HepG2 (cell line): Measurements from ENCODE around the gene GHRL. TPM values are rescaled to one million over a fixed set of nuclear protein-coding genes. Genes with fewer than 3 reads are reported as not detected.

ENCODE experiments used
- ATAC-seq: fragments of 200-7000 bp; cut with Tn5 transposase; 3 replicates; pipeline ENCODE4 v1.9.1; 2020; ENCODE audit warnings: mild to moderate bottlenecking, moderate library complexity
- BruUV-seq: library from RNA; stranded (reverse); fragments of 400-500 nt; replicated peaks from 2 replicates; lab custom pipeline; 2021; lab: Mats Ljungman, UMichigan
- CTCF ChIA-PET: fragments of 300-600 bp; formaldehyde crosslinking; extraction: SDS; loops from one replicate; lab custom pipeline; 2021; ENCODE audit warnings: low total read pairs, inconsistent platforms, low intra/inter-chr PET ratio; lab: Yijun Ruan, JAX
- POLR2A ChIA-PET: fragments of 350-600 bp; sonication (Branson Sonifier 250); formaldehyde crosslinking; loops from one replicate; lab custom pipeline; 2020; ENCODE audit warnings: antibody characterized with exemption, inconsistent platforms; lab: Yijun Ruan, JAX
- DNase-seq: peaks from one replicate; pipeline ENCODE4 v3.0.0-alpha.2; 2015; ENCODE audit warnings: low spot score
- FAIRE-seq: peaks from 3 replicates; lab custom pipeline; 2011; peaks lifted over from hg19 to GRCh38; lab: Jason Lieb, UNC
- H2AFZ ChIP-seq: one replicate; pipeline ENCODE4 v1.6.1; 2011; ENCODE audit warnings: low read length, inconsistent platforms
- H3K27ac ChIP-seq: fragments of 300-600 bp; 3 replicates; pipeline ENCODE4 v1.8.0; 2011; ENCODE audit warnings: mixed run types, mild to moderate bottlenecking, mixed read lengths, low read length, inconsistent platforms; ENCODE audit not compliant: insufficient read depth; ENCODE audit errors: extremely low read length
- H3K27me3 ChIP-seq, 2 experiments: fragments of 200-600 bp in 1 of 2; 2 replicates in 1 of 2; 3 replicates in 1 of 2; pipeline versions ENCODE4 v1.6.0 to v1.8.0; 2011; ENCODE audit warnings: low read length in 2 of 2, mild to moderate bottlenecking in 2 of 2, moderate library complexity in 2 of 2, inconsistent platforms in 1 of 2; ENCODE audit not compliant: insufficient read depth in 2 of 2, control insufficient read depth in 1 of 2
- H3K36me3 ChIP-seq, 2 experiments: fragments of 200-600 bp in 1 of 2; replicated peaks in 1 of 2; 2 replicates in 1 of 2; 3 replicates in 1 of 2; pipeline versions ENCODE4 v1.5.1 to v1.8.0; 2011; ENCODE audit warnings: low read length in 2 of 2, inconsistent platforms in 1 of 2; ENCODE audit not compliant: insufficient read depth in 2 of 2, control insufficient read depth in 1 of 2
- H3K4me1 ChIP-seq: 2 replicates; pipeline ENCODE4 v1.5.1; 2012; ENCODE audit warnings: low read length, inconsistent platforms; ENCODE audit not compliant: insufficient read depth
- H3K4me2 ChIP-seq: 2 replicates; pipeline ENCODE4 v1.6.0; 2011; ENCODE audit warnings: low read depth, low read length, inconsistent platforms
- H3K4me3 ChIP-seq, 3 experiments: fragments of 200-600 bp in 1 of 3; sonication (generic), shearing (Covaris generic) in 1 of 3; replicated peaks in 1 of 3; 2 replicates each; pipeline ENCODE4 v1.5.1; 2011 to 2016; ENCODE audit warnings: low read length in 3 of 3, inconsistent platforms in 2 of 3, low read depth in 2 of 3, mild to moderate bottlenecking in 2 of 3, control low read depth in 1 of 3, mixed read lengths in 1 of 3; ENCODE audit not compliant: insufficient read depth in 1 of 3
- H3K79me2 ChIP-seq: one replicate; pipeline ENCODE4 v1.6.1; 2011; ENCODE audit warnings: low read length, inconsistent platforms; ENCODE audit not compliant: insufficient read depth
- H3K9ac ChIP-seq: 2 replicates; pipeline ENCODE4 v1.6.0; 2011; ENCODE audit warnings: mild to moderate bottlenecking, low read depth, low read length, inconsistent platforms; ENCODE audit not compliant: insufficient read depth
- H3K9me3 ChIP-seq: 2 replicates; pipeline ENCODE4 v1.5.1; 2012; ENCODE audit warnings: mild to moderate bottlenecking, low read length
- H4K20me1 ChIP-seq: 2 replicates; pipeline ENCODE4 v1.6.0; 2011; ENCODE audit warnings: inconsistent platforms, mild to moderate bottlenecking, low read length, moderate library complexity; ENCODE audit not compliant: insufficient read depth
- FOXC1 ChIP-seq: sonication (generic); formaldehyde crosslinking; IDR thresholded peaks from 2 replicates; pipeline ENCODE4 v1.8.0; 2022; ENCODE audit warnings: mild to moderate bottlenecking, missing genetic modification reagents, borderline replicate concordance
- KLF13 ChIP-seq: sonication (generic); formaldehyde crosslinking; IDR thresholded peaks from 2 replicates; pipeline ENCODE4 v1.4.0; 2020; ENCODE audit warnings: mild to moderate bottlenecking, missing genetic modification reagents
- MAX ChIP-seq: IDR thresholded peaks from 2 replicates; pipeline ENCODE4 v1.6.1; 2012; ENCODE audit warnings: inconsistent platforms
- ZNF256 ChIP-seq: sonication (generic); formaldehyde crosslinking; conservative IDR thresholded peaks from 2 replicates; pipeline ENCODE4 v1.4.0; 2020; ENCODE audit warnings: missing genetic modification reagents
- ZNF841 ChIP-seq: sonication (generic); formaldehyde crosslinking; IDR thresholded peaks from 2 replicates; pipeline ENCODE4 v1.8.1; 2023; ENCODE audit warnings: missing genetic modification reagents, borderline replicate concordance
- WGBS: methylation state at CpG from one replicate; pipeline ENCODE4 v1.1.6; 2017; ENCODE audit warnings: low lambda C conversion rate; 5-methylcytosine and 5-hydroxymethylcytosine counted together
- in situ Hi-C: cut with HindIII; loops from 2 replicates; pipeline ENCODE4 v1.10.0; 2017; ENCODE audit warnings: low pct_unique_long_range_greater_than_20kb; ENCODE audit not compliant: extremely low pct_ligation_motif_present
- intact Hi-C: fragments of 100-400 bp; cut with micrococcal nuclease; formaldehyde crosslinking; loops from one replicate; pipeline ENCODE4 v1.10.0; 2022; ENCODE audit not compliant: unreplicated experiment
- polyA plus RNA-seq, 8 experiments: library from polyadenylated mRNA; depleted of rRNA in 3 of 8; stranded (reverse) in 7 of 8; unstranded in 1 of 8; fragments of >200 nt; fragmentation: Illumina TruSeq in 4 of 8; extraction: Trizol in 4 of 8; gene quantifications; 2 replicates each; pipeline versions ENCODE4 v1.2.1 to v1.2.3, GENCODE V29; 2011 to 2016; ENCODE audit warnings: low read depth in 4 of 8, missing spikeins in 1 of 8, mixed read lengths in 1 of 8; ENCODE audit not compliant: insufficient read depth in 1 of 8
- total RNA-seq, 5 experiments: library from RNA; depleted of rRNA; stranded (reverse); fragments of >200 nt; fragmentation: Illumina TruSeq; extraction: Trizol; gene quantifications; 2 replicates each; pipeline ENCODE4 v1.2.3, GENCODE V29; 2016; ENCODE audit warnings: low read depth in 1 of 5
- TF ChIP-seq, protein P1 (sequence below): sonication (generic); formaldehyde crosslinking; IDR thresholded peaks from 2 replicates; pipeline ENCODE4 v1.8.0; 2023; ENCODE audit warnings: mild to moderate bottlenecking, missing genetic modification reagents
- TF ChIP-seq, protein P2 (sequence below), 2 experiments: sonication (generic) in 1 of 2; formaldehyde crosslinking in 1 of 2; IDR thresholded peaks; 2 replicates each; pipeline versions ENCODE4 v1.4.0 to v1.6.1; 2016 to 2020; ENCODE audit warnings: borderline replicate concordance in 1 of 2, low read depth in 1 of 2, mild to moderate bottlenecking in 1 of 2, missing genetic modification reagents in 1 of 2
- TF ChIP-seq, protein P3 (sequence below): sonication (generic); formaldehyde crosslinking; IDR thresholded peaks from 2 replicates; pipeline ENCODE4 v1.4.0; 2020; ENCODE audit warnings: mild to moderate bottlenecking, low read depth, missing genetic modification reagents

GHRL gene
- total and polyA plus RNA-seq, 2 of the 13 experiments (the other 11 are each of a cell fraction or from before 2014, with no cell fraction given), result 0.09 TPM; not detected in 1

- Histone ChIP-seq H3K4me1 (peaks cover 52% of the 10 kb centered on the region), H3K36me3 (peaks cover under 1 to 1% of the 10 kb centered on the region in 2 experiments; a peak in 1 of 5 replicates), H3K27ac (no peak overlapping the region), H4K20me1 (no peaks in the 10 kb centered on the region), H3K27me3 (no peaks in the 10 kb centered on the region), H3K9me3 (no peaks in the 10 kb centered on the region), H3K9ac (no peak overlapping the region), H3K4me2 (no peak overlapping the region), H3K79me2 (no peaks in the 10 kb centered on the region), H3K4me3 (no peak overlapping the region), H2AFZ (no peak overlapping the region)
- in situ Hi-C loops (no loop called here), intact Hi-C loops (no loop called here)
- ATAC-seq, result no peak
- TF ChIP-seq ZNF841 (no peak), ZNF256 (CRISPR knock-in tag) (no peak)
- TF ChIP-seq, protein P1, sequence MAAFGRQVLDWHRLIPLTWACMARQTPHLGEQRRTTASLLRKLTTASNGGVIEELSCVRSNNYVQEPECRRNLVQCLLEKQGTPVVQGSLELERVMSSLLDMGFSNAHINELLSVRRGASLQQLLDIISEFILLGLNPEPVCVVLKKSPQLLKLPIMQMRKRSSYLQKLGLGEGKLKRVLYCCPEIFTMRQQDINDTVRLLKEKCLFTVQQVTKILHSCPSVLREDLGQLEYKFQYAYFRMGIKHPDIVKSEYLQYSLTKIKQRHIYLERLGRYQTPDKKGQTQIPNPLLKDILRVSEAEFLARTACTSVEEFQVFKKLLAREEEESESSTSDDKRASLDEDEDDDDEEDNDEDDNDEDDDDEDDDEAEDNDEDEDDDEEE (CRISPR knock-in tag), result no peak
- no peak for DNase-seq
- FAIRE-seq, result no peak
- 98% methylated on average over 12 of the region's 12 CpGs for WGBS
- POLR2A ChIA-PET, result interaction anchor here (1.6 kb wide), 1 partner anchor 44 kb away, joined by 9 read pairs; no protein-coding TSS in a partner anchor
- CTCF ChIA-PET, result no interaction called here
- no TSS peak for BruUV-seq
Observed at GRCh38 chr3:10294030-10294586, 1.4 kb upstream of the GHRL start.

DNA sequence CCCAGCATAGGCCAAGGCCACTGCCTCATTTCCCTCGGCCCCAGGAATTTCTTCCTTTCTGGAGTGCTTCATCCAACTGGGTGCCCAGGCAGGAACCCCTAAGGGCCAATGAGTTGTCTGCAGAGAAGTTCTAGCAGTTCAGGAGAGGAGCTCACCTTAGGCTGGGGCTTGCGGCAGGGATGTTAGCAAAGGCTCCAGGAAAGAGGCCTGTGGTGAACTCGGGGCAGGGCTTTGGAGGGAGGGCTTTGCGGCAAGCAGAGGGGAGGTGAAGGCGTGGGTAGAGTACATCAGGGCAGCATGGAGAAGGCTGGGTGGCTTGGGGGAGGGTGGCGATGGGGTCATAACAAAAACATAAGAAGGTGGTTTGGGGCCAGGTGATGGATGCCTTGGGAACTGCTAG lies 1.1 kb downstream of the GHRL start:
- 80% methylated on average over 6 of the region's 6 CpGs for WGBS
- intact Hi-C loops, result no loop called here
- Histone ChIP-seq H3K9ac (no peak overlapping the region), H3K79me2 (no peaks in the 10 kb centered on the region), H3K4me1 (peaks cover 46% of the 10 kb centered on the region), H3K27ac (no peak overlapping the region), H3K4me2 (no peak overlapping the region), H3K9me3 (no peaks in the 10 kb centered on the region), H3K4me3 (no peak overlapping the region), H3K36me3 (peaks cover 6 to 9% of the 10 kb centered on the region in 2 experiments; a peak in 4 of 5 replicates), H3K27me3 (no peaks in the 10 kb centered on the region), H2AFZ (no peak overlapping the region), H4K20me1 (no peaks in the 10 kb centered on the region)
- FAIRE-seq (no peak), DNase-seq (no peak), ATAC-seq (peak; percentile 7)
- ChIA-PET CTCF (no interaction called here), POLR2A (interaction anchor here (1.3 kb wide), 1 partner anchor 24 kb away, joined by 3 read pairs; no protein-coding TSS in a partner anchor)
- in situ Hi-C loops, result no loop called here
- BruUV-seq, result no TSS peak
- TF ChIP-seq MAX (no peak), FOXC1 (CRISPR knock-in tag) (no peak), KLF13 (no peak)
- TF ChIP-seq, protein P2, sequence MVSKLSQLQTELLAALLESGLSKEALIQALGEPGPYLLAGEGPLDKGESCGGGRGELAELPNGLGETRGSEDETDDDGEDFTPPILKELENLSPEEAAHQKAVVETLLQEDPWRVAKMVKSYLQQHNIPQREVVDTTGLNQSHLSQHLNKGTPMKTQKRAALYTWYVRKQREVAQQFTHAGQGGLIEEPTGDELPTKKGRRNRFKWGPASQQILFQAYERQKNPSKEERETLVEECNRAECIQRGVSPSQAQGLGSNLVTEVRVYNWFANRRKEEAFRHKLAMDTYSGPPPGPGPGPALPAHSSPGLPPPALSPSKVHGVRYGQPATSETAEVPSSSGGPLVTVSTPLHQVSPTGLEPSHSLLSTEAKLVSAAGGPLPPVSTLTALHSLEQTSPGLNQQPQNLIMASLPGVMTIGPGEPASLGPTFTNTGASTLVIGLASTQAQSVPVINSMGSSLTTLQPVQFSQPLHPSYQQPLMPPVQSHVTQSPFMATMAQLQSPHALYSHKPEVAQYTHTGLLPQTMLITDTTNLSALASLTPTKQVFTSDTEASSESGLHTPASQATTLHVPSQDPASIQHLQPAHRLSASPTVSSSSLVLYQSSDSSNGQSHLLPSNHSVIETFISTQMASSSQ (IDR thresholded peaks at IDR 0.05; ENCODE audit: low read depth), result no peak
- TF ChIP-seq, protein P2 (CRISPR knock-in tag; IDR thresholded peaks at IDR 0.05; ENCODE audit: borderline replicate concordance), result no peak
- TF ChIP-seq, protein P3, sequence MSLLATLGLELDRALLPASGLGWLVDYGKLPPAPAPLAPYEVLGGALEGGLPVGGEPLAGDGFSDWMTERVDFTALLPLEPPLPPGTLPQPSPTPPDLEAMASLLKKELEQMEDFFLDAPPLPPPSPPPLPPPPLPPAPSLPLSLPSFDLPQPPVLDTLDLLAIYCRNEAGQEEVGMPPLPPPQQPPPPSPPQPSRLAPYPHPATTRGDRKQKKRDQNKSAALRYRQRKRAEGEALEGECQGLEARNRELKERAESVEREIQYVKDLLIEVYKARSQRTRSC (CRISPR knock-in tag), result no peak
